AG04450 (cell line): Measurements from ENCODE around the gene UGCG. TPM values are rescaled to one million over a fixed set of nuclear protein-coding genes. Genes with fewer than 3 reads are reported as not detected.

Source experiments
- CTCF ChIA-PET: fragments of 300-600, 350-600 bp; formaldehyde crosslinking; extraction: SDS; loops from one replicate; lab custom pipeline; 2022; ENCODE audit warnings: antibody characterized with exemption, inconsistent platforms; lab: Charles Lee
- POLR2A ChIA-PET: fragments of 350-600 bp; formaldehyde crosslinking; extraction: SDS; loops from one replicate; lab custom pipeline; 2021; ENCODE audit warnings: antibody characterized with exemption, inconsistent platforms; lab: Yijun Ruan, JAX
- DNase-seq: peaks from one replicate; pipeline ENCODE4 v3.0.0-alpha.2; 2011; ENCODE audit warnings: low read depth, low spot score
- H3K27ac ChIP-seq: one replicate; pipeline ENCODE4 v1.5.1; 2012; ENCODE audit warnings: low read depth, low read length, control low read depth
- H3K27me3 ChIP-seq: one replicate; pipeline ENCODE4 v1.6.0; 2012; ENCODE audit warnings: low read length; ENCODE audit not compliant: control insufficient read depth, insufficient read depth
- H3K4me3 ChIP-seq: 2 replicates; pipeline ENCODE4 v1.5.1; 2011; ENCODE audit warnings: mild to moderate bottlenecking, low read depth, low read length, control low read depth
- H3K9me3 ChIP-seq: 2 replicates; pipeline ENCODE4 v1.5.1; 2012; ENCODE audit warnings: low read length; ENCODE audit not compliant: control insufficient read depth, insufficient read depth
- CTCF ChIP-seq: IDR thresholded peaks from 2 replicates; pipeline ENCODE4 v1.5.1; 2011; ENCODE audit warnings: low read depth, low read length, control low read depth, inconsistent platforms
- polyA plus RNA-seq: library from polyadenylated mRNA; depleted of rRNA; stranded (reverse); fragments of >200 nt; gene quantifications from 2 replicates; pipeline ENCODE4 v1.2.3, GENCODE V29; 2011

Gene UGCG
- polyA plus RNA-seq, 1 experiment: 149 TPM

GRCh38 chr9:111891910-111892499 is 4.6 kb upstream of the UGCG start:
- TF ChIP-seq CTCF: no peak
- H3K27me3 ChIP-seq: no peaks in the 10 kb centered on the region
- CTCF ChIA-PET: interaction anchor here (0.6 to 1.2 kb wide), 2 partner anchors 182 to 184 kb away, joined by 3 to 4 read pairs; no protein-coding TSS in a partner anchor
- DNase-seq: no peak
- no peaks in the 10 kb centered on the region; the same call in 1 of the 2 replicates for H3K9me3 ChIP-seq
- H3K27ac ChIP-seq: no peak overlapping the region
- H3K4me3 ChIP-seq: no peak overlapping the region
- POLR2A ChIA-PET: interaction anchor here (0.7 kb wide), 1 partner anchor 66 kb away, joined by 6 read pairs; no protein-coding TSS in a partner anchor

- Histone ChIP-seq H3K9me3 (no peaks in the 10 kb centered on the region; the same call in 1 of the 2 replicates), H3K27me3 (no peaks in the 10 kb centered on the region), H3K4me3 (peak overlapping the region; percentile 91), H3K27ac (peak overlapping the region; percentile 94)
- CTCF ChIA-PET: no interaction called here
- 0 out of 2 replicates have a peak, but pooled peaks have one; percentile 13 for TF ChIP-seq CTCF
- POLR2A ChIA-PET: interaction anchor here (0.6 to 1.6 kb wide), 8 partner anchors 12 to 177 kb away, joined by 3 to 5 read pairs (median 3); no protein-coding TSS in a partner anchor
- no peak for DNase-seq
These were observed 457 bp downstream of the UGCG start for GRCh38 chr9:111896942-111897600.

- ChIA-PET POLR2A (interaction anchor here (1.3 to 1.6 kb wide), 2 partner anchors 162 to 170 kb away, joined by 3 read pairs; no protein-coding TSS in a partner anchor), CTCF (no interaction called here)
- H3K27ac ChIP-seq: peak overlapping the region; percentile 94
- peak overlapping the region; percentile 91 for H3K4me3 ChIP-seq
- DNase-seq: no peak
- H3K27me3 ChIP-seq: no peaks in the 10 kb centered on the region
- no peak for TF ChIP-seq CTCF
- H3K9me3 ChIP-seq: no peaks in the 10 kb centered on the region; the same call in 1 of the 2 replicates
These were observed 1.1 kb downstream of the UGCG start for GRCh38 chr9:111897601-111898137.

GRCh38 chr9:111898331-111899096 is 1.9 kb downstream of the UGCG start:
- DNase-seq: no peak
- no peak for TF ChIP-seq CTCF
- H3K9me3 ChIP-seq: no peaks in the 10 kb centered on the region; the same call in 1 of the 2 replicates
- peak overlapping the region; percentile 43 for H3K27ac ChIP-seq
- ChIA-PET CTCF (no interaction called here), POLR2A (interaction anchor here (1.3 kb wide), 1 partner anchor 161 kb away, joined by 3 read pairs; no protein-coding TSS in a partner anchor)
- peak overlapping the region; percentile 91 for H3K4me3 ChIP-seq
- no peaks in the 10 kb centered on the region for H3K27me3 ChIP-seq
